Stimulated activated CD8-positive, alpha-beta memory T cell treated with anti-CD3 and anti-CD28 coated beads, Interleukin-4, amount 100 ng/mL, for 48 hours (primary cell): ENCODE results near the gene RALGAPA2.
"Not testable (repeated sequence)": the region's sequence is repeated elsewhere in the genome, so short reads cannot be mapped to it uniquely, and the experiment has no call there.

Source experiments
- DNase-seq: peaks from one replicate; pipeline ENCODE4 v3.0.0-alpha.2; 2020

The RALGAPA2 gene

GRCh38 chr20:20567712-20568111 lies 144.7 kb downstream of the RALGAPA2 start:
- DNase-seq: no peak

GRCh38 chr20:20566516-20566915 lies 145.9 kb downstream of the RALGAPA2 start:
- DNase-seq: no peak

DNA sequence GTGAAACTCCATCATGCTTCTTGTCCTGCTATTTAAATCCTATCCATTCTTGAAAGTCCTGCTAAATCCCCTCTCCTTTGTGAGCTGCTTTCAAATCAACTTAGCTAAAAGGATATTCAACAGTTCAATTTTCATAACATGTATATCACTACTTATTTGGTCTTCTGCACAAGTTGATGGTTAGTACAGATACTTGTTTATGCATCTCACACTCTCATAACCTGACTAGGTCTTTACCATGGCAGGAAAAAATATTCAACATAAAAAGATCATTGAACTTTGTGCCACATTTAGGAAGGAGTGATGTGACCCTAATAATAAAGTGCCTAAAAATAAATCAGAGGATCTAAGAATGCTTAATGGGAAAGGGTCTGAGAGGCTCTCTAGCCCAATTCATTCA lies 148.2 kb downstream of the RALGAPA2 start:
- DNase-seq: no peak

DNA sequence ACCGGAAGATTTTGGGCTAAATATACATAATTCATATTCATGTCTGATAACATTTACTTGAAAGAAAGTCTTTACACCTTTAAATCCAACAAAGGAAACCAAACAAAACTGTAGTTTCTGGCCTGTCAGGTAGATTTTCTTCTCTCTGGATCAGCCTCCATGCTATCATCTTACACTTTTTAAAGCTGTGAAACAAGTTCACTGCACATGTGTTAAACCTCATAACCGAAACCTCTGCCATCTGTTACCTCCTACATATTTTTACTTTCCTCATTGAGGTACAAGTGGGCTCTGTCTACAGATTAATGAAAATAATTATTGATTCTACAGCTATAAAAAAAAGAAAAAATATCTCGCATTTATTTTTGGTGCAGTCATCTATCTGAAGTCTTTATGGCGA lies 149.9 kb downstream of the RALGAPA2 start:
- DNase-seq: no peak

GRCh38 chr20:20561841-20562240 lies 150.6 kb downstream of the RALGAPA2 start:
- DNase-seq: no peak

GRCh38 chr20:20561172-20561571 lies 151.3 kb downstream of the RALGAPA2 start:
- DNase-seq: no peak

- DNase-seq: no peak
Observed at GRCh38 chr20:20557406-20557805, 155.0 kb downstream of the RALGAPA2 start.

DNA sequence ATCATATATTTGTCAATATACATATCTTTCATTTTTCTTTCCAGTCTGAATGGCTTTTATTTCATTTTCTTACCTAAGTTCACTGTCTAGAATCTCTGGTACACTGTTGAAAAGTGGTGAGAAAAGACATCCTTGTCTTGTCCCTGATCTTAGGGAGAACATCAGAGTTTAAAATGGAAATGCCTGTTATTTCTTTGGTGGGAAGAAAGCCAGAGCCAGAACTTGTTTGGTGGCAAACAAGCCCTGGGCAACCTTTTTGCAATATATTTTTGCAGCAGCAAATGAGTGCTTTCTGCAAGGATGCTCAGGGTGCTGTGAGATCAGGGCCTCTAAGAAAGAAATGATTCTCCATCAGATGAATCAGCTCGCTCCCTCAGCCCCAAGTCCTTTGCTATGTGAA lies 156.6 kb downstream of the RALGAPA2 start:
- no peak for DNase-seq

DNA sequence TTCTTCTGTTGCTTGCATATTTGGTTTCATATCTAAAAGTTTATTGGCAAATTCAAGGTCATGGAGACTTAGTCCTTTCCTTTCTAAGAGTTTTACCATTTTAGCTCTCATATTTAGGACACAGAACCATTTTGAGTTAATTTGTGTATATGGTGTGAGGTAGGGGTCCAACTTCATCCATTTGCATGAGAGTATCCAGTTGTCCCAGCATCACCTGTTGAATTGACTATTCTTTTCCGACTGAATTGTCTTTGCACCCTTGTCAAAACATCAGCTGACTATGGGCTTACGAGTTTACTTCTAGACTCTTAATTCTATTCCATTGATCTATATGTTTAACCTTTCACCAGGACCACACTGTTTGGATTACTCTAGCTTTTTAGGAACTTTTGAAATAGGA lies 157.5 kb downstream of the RALGAPA2 start:
- no peak for DNase-seq

- DNase-seq: no peak
Observed at GRCh38 chr20:20553541-20553940, 158.9 kb downstream of the RALGAPA2 start.

- no peak for DNase-seq
Observed at GRCh38 chr20:20552076-20552475, 160.4 kb downstream of the RALGAPA2 start.

DNA sequence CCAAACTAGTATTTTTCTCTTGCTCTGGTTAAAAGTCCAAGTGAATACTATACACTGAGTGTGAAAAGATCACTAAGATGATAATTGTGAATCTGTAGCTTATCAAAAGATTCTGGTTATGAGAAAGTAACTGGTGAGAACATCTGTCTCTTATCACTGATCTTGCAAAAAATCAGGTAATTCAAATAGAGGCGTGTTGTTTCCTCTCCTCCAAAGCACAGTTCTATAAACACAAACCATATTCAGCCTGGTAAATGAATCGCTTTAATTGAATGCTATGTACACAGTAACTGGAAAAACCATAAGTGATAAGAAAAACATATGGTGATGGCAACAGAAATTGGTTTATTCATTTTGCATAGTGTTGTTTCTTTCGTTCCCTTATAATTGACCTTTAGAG lies 161.0 kb downstream of the RALGAPA2 start:
- no peak for DNase-seq

- no peak for DNase-seq
Observed at GRCh38 chr20:20549704-20550103, 162.7 kb downstream of the RALGAPA2 start.

DNA sequence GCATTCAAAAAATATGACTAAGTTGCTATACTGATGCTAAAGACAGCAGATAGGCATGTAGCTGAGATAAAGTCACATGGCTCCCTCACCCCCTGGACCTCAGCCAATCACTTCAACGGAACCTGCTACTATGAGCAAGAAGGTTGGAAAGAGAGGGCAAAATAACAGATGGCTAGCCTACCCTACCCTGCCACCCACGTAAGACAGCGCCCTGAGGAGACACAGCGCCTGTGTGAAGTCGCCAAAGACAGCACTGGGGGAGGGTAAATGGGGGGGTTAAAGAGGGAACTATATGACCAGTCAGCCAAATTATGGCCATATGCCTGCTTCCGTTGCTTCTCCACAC lies 163.2 kb downstream of the RALGAPA2 start:
- no peak for DNase-seq

DNA sequence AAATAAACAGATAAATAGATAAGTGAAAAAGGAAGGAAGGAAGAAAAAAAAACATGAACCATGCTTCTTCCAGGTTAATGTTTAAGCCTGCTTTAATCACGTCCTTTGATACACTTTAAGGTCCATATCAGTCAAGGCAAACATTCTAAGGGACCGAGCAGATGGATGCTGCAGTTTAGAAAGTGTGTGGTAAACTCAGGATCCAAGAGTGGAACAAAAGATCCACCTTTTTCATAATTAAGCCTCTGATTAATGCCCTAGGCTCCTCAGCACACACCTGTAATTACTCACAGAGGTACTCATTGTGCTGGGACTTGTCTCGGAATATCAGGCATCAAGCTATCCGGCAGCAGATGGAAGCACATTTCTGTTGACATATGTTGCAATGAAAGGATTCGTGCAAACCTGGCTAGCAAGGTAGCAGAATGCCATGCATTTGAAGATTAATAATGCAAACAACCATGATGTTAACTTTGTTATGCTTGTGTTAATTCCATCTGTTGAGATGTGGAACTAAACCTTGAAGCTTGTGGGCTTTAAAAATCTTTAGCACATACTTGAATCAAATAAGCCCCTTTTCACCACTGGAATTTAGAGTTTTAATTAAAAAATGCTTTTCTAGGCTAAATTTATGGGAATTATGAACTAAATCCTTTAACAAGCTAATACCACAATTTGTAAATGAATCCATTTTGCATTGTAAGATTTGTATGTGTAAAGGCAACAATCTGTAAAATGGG lies 163.7 kb downstream of the RALGAPA2 start:
- DNase-seq: no peak

GRCh38 chr20:20547876-20548266 lies 164.6 kb downstream of the RALGAPA2 start:
- DNase-seq: no peak

DNA sequence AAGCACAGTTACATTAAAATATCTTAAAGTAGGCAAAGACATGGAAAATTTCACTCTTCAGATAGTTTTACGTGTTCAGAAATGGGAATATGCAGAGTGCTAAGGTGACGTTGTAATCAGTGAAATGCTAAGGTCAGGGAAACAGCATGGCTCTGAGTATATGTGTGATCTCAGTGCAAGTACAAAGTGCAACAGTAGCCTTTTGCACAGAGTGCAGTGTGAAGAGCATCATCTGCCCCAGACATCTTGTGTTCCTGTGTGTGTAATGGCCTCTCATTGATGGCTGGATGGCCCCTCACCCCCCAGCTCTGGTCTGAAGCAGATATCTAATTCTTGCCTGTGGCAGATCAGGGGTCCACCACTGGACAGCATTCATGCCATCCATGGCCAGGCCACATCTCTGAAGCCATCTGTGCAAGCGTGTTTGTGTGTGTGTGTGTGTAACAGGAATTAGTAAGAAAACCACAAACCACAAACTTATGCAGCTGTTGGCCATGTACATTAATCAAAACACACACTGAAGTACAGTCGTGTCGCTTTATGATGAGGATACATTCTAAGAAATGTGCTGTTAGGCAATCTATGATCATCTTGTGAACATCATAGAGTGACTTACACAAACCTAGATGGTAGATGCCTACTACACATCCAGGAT lies 165.1 kb downstream of the RALGAPA2 start:
- DNase-seq: no peak

- DNase-seq: no peak
Observed at GRCh38 chr20:20546402-20546801, 166.0 kb downstream of the RALGAPA2 start.

DNA sequence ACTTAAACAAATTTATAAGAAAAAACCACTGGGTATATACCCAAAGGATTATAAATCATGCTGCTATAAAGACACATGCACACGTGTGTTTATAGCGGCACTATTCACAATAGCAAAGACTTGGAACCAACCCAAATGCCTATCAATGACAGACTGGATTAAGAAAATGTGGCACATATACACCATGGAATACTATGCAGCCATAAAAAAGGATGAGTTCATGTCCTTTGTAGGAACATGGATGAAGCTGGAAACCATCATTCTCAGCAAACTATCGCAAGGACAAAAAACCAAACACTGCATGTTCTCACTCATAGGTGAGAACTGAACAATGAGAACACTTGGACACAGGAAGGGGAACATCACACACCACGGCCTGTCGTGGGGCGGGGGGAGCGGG lies 169.1 kb downstream of the RALGAPA2 start:
- DNase-seq: not testable (repeated sequence)

GRCh38 chr20:20536240-20536933 lies 176.1 kb downstream of the RALGAPA2 start:
- DNase-seq: no peak

DNA sequence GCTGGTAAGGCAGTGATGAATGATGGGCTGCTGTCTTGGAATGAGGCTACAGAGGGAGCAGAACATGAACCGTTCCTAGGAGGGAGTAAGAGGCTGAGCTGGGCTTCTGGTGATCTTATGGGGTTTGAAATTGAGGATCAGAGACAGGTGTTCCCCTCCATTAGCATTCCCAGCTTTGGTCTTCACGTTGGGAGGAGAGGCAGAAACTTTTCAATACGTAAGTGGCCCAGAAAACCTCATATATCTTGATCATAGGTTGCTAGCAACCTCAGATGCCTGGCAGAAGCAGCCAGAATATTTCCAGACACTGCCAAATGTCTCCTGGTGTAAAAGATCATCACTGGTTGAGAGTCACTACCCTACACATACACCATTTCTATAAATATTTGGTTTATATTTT lies 177.4 kb downstream of the RALGAPA2 start:
- DNase-seq: no peak

- DNase-seq: no peak
Observed at GRCh38 chr20:20531283-20531682, 181.2 kb downstream of the RALGAPA2 start.

DNA sequence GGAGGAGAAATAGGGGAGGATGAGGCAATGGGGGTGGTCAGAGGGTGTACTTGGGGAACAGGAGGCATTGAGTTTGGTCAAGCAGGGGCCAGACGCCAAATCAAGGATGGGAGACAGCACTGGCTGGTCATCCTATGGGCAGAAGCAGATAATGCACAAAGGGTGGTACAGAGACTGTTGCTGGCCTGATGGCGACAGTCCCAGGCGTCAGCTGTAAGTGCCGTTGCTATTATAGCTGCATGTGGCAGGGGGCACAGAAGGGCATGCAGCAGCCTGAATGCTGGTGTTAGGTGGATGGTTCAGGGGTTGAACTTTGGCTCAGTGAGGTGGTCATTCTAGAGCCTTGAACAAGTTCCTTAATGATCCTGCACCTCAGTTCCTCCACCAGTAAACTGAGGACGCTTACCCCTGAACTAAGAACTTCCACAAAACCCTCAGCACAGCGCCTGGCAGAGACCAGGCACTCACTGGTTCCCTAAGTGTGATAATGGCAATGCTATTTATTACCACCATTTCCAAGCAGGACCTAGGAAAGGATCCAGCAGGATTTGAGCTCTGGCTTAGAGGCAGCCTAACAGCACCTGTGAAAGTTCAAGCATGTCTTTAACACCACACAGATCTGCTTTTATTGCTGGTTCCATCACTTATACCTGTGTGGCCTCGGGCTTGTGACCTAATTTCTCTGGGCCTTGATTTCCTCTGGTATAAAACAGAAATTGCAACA lies 181.9 kb downstream of the RALGAPA2 start:
- DNase-seq: no peak

- DNase-seq: no peak
Observed at GRCh38 chr20:20529597-20529996, 182.8 kb downstream of the RALGAPA2 start.
